ENCODE measurements around the gene MED22.
"Not testable (repeated sequence)": the region's sequence is repeated elsewhere in the genome, so short reads cannot be mapped to it uniquely, and the experiment has no call there.

The MED22 gene

DNA sequence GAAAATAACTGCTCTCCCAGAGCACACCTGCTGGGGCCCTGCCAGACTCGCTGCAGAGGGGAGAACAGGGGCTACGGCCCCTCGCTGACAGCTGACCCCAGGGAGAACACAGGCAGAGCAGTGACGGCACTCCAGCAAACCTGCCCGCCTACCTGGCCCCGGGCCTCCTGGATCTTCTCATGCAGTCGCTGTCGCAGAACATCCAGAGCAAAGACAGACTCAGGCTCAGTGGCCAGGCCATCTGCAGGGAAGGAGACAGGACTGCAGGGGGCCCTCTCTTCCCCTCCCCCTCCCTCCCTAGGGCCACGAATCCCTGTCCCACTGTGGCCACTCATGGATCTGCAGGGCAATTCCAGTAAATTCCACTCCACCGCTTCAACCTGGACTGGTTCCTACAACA is 14.4 kb downstream of the MED22 start:
- no peak for FAIRE-seq

DNA sequence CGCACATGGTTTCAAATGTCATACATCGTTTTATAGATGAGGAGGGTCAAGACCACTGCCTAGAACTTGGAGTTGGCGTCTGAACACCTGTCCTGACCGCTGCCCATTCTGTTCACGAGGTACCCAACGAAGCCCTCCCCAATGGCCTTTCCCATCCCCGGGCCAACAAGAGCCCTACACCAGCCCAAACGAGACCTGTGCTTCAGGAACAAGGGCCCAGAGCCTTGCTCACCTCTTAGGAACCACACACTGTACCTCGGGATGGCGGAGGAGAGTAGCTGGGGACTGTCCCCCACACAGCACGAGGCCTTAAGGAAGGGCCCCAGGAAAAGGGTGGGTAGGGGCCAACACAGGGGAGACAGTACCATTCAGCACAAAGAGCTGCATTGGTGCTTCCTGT is 14.9 kb downstream of the MED22 start:
- FAIRE-seq: no peak

- FAIRE-seq: no peak
Observed at GRCh38 chr9:133332381-133332730, 15.6 kb downstream of the MED22 start.

DNA sequence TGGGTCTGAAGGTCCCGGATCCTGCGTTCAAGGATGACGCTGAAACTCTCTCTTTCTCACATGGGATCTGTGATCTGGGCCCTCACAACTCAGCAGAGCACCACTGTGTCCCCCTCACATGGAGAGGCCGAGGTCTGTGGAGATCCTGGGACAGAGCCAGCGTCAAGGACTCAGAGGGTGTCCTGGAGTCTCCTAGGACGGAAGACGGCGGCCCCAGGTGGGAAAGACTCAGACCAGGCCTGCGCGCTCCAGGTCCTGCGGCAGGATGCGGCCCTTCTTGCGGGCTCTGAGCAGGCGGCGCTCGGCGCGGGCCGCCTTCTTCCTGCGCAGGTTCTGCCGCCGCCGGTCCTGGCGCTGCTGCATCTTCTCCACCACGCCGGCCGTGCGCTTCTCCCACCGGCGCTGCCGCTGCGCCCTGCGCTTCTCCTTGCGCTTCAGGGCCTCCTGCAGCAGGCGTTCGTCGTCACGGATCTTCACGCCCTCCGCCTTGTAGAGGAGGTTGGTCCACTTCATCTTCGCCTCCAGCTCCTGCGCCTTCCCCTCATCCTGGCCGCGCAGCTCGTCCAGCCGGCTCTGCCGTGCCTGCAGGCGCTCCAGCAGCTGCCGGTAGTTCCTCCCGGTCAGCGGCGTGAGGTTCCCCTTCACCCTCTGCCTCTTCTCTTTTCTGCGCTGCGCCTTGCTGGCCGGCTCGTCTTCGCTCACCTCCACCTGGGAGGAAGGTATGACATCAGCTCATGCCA is 16.1 kb downstream of the MED22 start:
- FAIRE-seq: no peak

DNA sequence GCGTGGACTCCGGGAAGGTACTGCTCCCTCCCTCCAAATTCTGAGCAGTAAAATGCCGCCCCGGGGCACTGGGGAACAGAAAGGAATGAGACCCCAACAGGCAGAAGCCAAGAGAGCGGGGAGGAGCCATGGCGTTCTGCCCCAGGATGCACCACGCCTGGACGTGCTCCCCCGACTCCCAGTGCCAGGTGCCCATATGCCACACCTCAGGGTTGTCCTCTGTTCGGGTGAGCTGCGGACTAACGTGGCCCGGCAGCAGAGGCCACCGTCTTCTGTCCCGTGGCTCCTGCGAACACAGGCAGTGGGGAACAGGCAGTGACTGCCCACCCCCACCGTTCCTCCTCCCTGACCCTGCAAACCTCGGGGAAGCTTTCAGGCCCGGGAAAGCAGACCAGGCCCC is 16.7 kb downstream of the MED22 start:
- no peak for FAIRE-seq

GRCh38 chr9:133329306-133330156 is 18.4 kb downstream of the MED22 start:
- not testable (repeated sequence) for FAIRE-seq

DNA sequence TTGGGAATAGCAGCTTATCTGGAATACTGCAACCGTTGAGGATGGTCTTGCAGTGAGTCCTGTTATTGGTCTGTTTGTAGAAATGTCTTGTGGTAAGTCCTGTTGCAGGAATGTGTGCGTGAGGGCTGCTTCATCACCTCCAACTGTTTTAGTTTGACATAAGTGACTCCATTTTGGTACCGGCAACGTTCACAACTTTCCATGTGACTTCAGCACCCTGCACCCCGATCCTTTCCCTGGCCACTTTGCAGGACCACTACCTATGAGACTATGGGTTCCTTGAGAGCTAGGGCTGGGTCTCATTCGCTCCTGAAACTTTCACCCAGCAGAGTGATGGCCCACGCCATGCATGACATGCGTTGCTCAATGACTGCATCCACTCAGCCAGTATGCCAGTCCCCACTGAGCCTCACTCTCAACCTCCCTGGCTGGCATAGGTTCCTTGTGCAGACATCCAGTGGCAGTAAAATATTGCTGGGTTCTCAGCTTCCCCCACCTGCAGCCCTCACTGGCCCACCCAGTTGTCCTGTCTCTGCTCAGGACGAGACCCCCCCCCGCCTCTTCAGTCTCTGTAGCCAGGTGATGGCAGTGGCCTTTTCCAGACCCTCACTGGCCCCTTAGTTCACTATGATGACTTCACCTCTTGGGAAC is 20.0 kb downstream of the MED22 start:
- FAIRE-seq: no peak

GRCh38 chr9:133327021-133327420 is 20.9 kb downstream of the MED22 start:
- not testable (repeated sequence) for FAIRE-seq

DNA sequence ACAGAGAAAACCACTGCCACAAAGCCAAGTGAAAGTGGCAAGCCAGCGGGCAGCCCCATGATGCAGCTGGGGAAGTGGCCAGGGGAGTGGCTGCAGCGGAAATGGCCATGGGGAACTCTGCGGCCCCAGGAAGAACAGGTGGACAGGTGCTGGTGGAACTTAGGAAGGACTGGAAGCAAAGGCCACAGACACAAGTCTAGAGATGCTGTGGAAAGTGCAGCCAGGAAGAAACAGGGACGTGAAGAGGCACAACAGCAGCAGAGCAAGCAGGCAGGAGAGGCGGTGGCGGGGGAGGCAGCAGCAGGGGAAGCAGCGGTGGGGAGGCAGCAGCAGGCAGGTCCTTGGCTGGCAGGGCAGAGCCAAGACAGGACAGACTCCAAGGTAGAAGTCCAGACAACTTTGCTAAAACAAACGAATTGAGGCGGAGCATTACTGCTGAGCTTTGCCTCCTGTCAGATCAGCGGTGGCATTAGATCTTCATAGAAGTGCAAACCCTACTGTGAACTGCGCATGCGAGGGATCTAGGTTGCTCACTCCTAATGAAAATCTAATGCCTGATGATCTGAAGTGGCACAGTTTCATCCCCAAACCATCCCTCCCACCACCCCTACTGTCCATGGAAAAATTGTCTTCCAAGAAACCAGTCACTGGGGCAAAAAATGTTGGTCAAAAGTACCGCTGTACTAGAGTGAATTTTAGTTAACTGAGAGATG is 23.8 kb downstream of the MED22 start:
- no peak for FAIRE-seq

DNA sequence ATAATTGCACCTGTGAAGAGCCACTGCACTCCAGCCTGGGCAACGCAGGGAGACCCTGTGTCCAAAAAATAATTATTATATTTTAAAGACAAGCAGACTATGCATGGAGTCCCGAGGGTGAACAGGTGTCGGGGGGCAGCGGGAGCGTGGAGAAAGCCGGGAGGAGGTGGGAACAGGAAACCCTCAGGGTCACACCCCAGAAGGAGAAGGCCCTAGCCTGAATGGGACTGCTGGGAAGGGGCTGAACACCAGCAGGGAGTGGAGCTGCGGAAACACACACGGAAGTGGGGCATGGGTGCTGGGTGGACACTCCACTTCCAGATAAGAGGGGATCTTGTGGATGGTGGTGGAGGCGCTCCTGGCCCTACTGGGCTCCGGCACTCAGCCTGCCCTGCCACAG is 24.7 kb downstream of the MED22 start:
- FAIRE-seq: no peak

GRCh38 chr9:133322701-133323100 is 25.2 kb downstream of the MED22 start:
- no peak for FAIRE-seq

GRCh38 chr9:133321411-133321935 is 26.5 kb downstream of the MED22 start:
- FAIRE-seq: no peak

DNA sequence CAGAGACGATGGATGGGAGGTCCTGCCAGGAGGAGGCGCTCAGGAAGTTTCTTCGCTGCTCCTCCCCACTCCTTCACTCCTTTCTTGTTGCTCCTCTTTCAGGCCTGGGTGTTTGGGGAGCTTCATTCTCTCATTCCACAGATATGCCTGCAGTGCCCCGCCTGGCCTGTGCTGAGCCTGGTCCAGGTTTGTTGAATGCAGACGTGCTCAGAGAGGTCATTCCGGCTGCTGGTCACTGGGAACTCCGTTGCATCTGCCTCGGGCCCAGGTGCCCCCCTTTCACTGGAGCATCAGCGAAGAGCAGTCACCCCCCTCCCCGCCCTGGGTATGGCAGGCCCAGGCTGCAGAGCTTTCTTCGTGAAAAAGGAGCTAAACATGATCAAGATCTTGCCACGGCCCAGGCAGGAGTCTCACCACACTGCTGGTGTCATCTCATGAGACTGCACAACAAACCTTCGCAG is 27.5 kb downstream of the MED22 start:
- FAIRE-seq: no peak

GRCh38 chr9:133317551-133317950 is 30.4 kb downstream of the MED22 start:
- FAIRE-seq: not testable (repeated sequence)

DNA sequence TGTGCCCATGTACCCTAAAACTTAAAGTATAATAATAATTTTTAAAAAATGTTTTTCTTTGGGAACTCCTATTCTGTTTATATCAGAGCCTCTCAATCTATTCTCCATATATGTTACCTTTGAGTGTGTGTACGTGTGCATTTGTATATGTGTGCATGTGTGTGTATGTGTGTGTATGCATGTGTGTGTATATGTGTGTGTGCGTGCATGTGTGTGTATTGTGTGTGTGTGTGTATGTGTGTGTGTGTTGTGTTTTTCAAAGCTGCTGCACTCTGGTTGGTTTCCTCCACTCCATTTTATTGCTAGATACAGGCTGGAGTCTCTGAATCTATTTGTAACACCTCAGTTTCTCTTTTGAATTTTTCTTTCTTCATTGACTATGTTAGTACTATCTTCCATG is 31.9 kb downstream of the MED22 start:
- FAIRE-seq: no peak

- FAIRE-seq: no peak
Observed at GRCh38 chr9:133309608-133310007, 38.3 kb downstream of the MED22 start.

- no peak for FAIRE-seq
Observed at GRCh38 chr9:133307301-133307700, 40.6 kb downstream of the MED22 start.

DNA sequence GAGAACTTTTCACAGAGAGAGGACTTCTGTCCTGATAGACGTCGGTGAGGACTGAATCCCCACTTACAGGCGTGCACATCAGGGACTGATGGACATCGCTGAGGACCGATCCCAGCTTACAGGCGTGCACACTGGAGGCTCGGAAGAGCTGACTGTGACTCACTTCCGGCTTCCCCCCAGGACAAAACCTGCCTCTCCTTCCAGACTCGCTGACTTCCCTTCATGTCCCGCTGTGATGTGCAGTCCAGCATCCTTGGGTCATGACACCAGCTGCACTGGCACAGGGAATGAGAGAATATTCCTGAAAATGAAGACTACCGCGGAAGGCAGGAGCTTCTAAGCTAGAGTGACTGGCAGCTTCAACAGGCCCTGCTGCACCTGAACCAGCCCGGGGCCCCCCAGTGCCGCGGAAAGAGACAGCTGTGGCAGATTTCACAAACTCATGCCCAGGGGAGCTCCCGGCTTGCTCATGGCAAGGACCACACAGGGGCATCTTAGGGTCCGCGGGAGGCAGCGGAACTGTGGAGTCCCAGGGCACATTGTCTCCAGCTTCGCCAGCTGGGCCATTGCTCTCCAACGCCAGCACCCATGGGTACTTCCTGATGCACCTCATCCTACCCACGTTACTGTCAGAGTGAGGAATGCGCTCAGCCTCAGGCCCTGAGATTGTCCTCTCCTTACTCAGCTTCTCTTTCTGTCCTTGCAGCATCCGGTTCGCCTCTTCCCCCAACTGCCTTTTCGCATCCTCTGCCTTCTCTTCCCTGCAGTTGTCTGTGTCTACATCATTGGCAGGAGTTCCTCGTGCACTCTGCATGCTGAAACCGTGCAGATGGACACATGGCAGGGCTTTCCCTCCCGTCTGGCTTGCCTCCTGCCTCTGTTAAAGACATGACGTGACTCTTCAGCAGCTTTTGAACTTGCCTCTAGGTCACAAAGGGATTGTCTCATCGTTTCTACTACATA is 41.4 kb downstream of the MED22 start:
- FAIRE-seq: no peak

DNA sequence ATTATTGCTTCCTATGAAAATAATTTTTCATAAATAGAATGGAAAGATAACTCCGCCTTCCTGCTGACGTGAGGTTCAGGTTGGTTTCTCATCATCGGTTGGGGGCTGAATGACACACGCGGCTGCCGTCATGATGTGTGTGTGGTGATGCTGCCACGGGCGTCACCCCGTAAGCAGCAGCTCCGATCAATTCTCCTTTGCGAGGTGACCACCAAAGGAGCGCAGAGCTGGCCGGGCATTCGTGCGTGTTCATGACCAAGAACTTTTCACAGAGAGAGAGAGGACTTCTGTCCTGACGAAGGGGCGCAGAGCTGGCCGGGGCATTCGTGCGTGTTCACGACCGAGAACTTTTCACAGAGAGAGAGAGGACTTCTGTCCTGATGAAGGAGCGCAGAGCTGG is 42.2 kb downstream of the MED22 start:
- no peak for FAIRE-seq

DNA sequence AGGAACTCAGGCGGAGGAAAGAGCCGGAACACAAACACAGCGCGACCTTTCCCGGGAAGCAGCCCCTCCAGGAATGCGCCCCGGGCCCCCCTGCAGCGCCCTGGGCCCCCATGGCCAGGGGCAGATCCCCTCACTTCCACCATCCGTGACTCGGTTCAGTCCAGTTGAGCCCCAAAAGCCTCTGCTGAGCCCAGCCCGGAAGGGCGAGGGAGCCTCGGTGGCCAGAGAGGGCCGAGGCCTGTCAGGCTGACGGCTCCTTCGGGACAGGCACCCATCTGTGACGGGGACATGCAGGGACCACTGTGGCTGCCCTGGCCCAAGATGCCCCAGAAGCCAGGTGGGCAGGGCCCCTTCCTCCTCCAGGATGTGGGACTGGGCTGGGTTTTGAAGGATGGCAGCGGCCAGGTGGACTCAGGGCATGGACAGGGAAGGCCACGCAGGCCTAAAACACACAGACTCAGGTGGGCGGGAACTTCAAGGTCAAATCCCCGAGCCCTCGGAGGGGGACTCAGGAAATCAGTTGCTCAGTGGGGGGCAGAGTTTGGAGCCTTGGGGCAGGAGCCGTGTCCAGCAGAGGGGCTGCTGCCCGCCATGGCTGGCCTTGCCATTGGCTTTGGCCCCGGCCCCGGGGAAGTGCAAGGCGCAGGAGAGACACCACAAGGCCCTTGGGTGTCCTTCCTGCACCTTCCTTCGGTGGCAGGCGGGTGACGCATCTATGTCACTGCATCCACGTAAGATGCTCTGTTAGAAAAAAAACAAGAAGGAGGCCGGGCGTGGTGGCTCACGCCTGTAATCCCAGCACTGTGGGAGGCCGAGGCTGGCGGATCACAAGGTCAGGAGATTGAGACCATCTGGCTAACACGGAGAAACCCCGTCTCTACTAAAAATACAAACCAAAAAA is 43.2 kb downstream of the MED22 start:
- FAIRE-seq: no peak

GRCh38 chr9:133304158-133304470 is 43.8 kb downstream of the MED22 start:
- FAIRE-seq: no peak

Measured in A204.1 (cell line).